Natural killer cell treated with Interleukin-12 subunit alpha and Interleukin-12 subunit beta and Interleukin-15 and Interleukin-18, amount 100 ng/mL, for 72 hours (primary cell): ENCODE data around the gene KRTAP10-6. TPM values are rescaled to one million over a fixed set of nuclear protein-coding genes. Genes with fewer than 3 reads are reported as not detected.
"Not testable (repeated sequence)": the region's sequence is repeated elsewhere in the genome, so short reads cannot be mapped to it uniquely, and the experiment has no call there.

Experiments used
- ATAC-seq, 2 donors: fragments of 150-1000 bp; cut with Tn5 transposase in 1 of 2; sonication (Bioruptor Pico), chemical (Tn5 transposase) in 1 of 2; 2 replicates each; pipeline ENCODE4 v1.10.0; 2021
- DNase-seq: peaks from one replicate; pipeline ENCODE4 v3.0.0; 2022; ENCODE audit warnings: low spot score
- H3K27ac Mint-ChIP-seq, 2 donors: 1 replicate in 1 of 2; 2 replicates in 1 of 2; pipeline ENCODE4 v1.8.0; 2022; ENCODE audit warnings: mixed read lengths in 2 of 2, mild to moderate bottlenecking in 1 of 2, moderate library complexity in 1 of 2
- H3K27me3 Mint-ChIP-seq, 2 donors: 1 replicate in 1 of 2; 2 replicates in 1 of 2; pipeline ENCODE4 v1.8.0; 2022; ENCODE audit warnings: mixed read lengths in 2 of 2
- H3K36me3 Mint-ChIP-seq: one replicate; pipeline ENCODE4 v1.8.0; 2022; ENCODE audit warnings: mixed read lengths
- H3K4me1 Mint-ChIP-seq, 2 donors: 1 replicate in 1 of 2; 2 replicates in 1 of 2; pipeline ENCODE4 v1.8.0; 2022; ENCODE audit warnings: low read depth in 2 of 2, mixed read lengths in 2 of 2, mild to moderate bottlenecking in 1 of 2
- H3K4me3 Mint-ChIP-seq: one replicate; pipeline ENCODE4 v1.8.0; 2022; ENCODE audit warnings: mixed read lengths
- H3K9me3 Mint-ChIP-seq: 2 replicates; pipeline ENCODE4 v1.8.0; 2022; ENCODE audit warnings: mixed read lengths
- total RNA-seq, 2 donors: library from RNA; stranded (reverse); gene quantifications; one replicate each; pipeline ENCODE4 v1.2.3, GENCODE V29; 2022

The KRTAP10-6 gene
- total RNA-seq, 2 donors from 2014 or later: not detected

DNA sequence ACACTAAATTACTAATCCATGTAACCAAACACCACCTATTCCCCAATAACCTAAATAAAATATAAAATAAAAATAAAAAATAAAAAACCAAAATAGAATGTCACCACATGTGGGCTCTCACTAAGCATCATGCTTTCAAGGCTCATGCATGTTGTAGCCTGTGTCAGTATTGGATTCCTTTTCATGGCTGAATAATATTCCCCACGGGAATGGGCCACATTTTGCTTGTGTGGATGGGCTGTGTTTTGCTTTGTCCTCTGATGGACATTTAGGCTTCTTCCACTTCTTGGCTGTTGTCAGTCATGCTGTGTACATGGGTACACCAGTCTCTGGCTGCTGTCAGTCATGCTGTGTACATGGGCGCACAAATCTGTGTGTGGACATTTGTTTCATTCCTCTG lies 3.2 kb downstream of the KRTAP10-6 start:
- DNase-seq: no peak
- H3K36me3 Mint-ChIP-seq: no peaks in the 10 kb centered on the region
- no peak overlapping the region for H3K4me3 Mint-ChIP-seq
- H3K4me1 Mint-ChIP-seq: peaks cover 0 to 7% of the 10 kb centered on the region in 2 donors
- no peak for ATAC-seq
- H3K9me3 Mint-ChIP-seq: no peaks in the 10 kb centered on the region
- no peak overlapping the region for H3K27ac Mint-ChIP-seq
- H3K27me3 Mint-ChIP-seq: peaks cover 36 to 38% of the 10 kb centered on the region in 2 donors

DNA sequence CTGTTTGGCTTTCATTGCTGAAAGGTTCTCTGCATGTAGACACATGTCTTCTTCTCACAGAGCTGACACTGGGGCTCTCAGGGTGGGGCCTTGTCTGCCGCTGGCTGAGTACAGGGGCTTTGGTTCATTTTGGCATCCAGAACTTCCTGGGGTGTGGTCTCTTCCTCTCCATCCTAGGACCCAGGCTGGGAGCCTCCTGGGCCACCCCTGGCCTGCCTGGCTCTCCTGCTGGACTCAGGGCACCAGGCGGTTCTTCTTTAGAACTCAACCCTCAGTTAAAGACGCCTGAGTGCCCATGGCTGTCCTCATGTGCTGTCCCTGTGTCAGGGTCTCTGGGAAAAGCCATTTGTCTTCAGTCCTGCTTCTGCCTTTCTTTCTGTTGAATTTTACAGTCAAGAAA lies 6.4 kb downstream of the KRTAP10-6 start:
- ATAC-seq: no peak
- H3K4me3 Mint-ChIP-seq: no peak overlapping the region
- peaks cover 16% of the 10 kb centered on the region for H3K36me3 Mint-ChIP-seq

DNA sequence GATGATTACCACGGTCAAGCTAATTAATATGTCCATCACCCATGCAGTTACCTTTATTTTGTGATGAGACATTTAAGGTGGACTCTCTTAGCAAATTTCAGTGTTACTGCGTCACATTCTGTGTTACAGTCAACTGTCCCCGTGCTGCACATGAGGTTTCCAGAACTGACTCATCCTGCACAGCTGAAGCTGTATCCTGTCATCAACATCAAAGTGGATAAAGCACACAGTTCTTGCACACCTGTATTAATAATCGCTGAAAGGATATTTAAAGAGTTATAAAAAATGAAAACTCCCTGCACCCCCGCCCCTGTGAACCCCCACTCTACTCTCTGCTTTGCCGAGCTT lies 8.5 kb downstream of the KRTAP10-6 start:
- Mint-ChIP-seq H3K4me1 (no peaks in the 10 kb centered on the region), H3K27me3 (peaks cover 45 to 49% of the 10 kb centered on the region in 2 donors), H3K27ac (no peak overlapping the region), H3K36me3 (peaks cover 23% of the 10 kb centered on the region), H3K9me3 (peaks cover 3% of the 10 kb centered on the region), H3K4me3 (no peak overlapping the region)
- peak in 1 of 2 donors; percentile 58 for ATAC-seq
- no peak for DNase-seq

More for the DNA sequence above, 6.4 kb downstream of the KRTAP10-6 start:
- DNase-seq: no peak
- Mint-ChIP-seq H3K27me3 (peaks cover 45 to 49% of the 10 kb centered on the region in 2 donors), H3K27ac (no peak overlapping the region), H3K4me1 (no peaks in the 10 kb centered on the region), H3K9me3 (peaks cover 3% of the 10 kb centered on the region)

DNA sequence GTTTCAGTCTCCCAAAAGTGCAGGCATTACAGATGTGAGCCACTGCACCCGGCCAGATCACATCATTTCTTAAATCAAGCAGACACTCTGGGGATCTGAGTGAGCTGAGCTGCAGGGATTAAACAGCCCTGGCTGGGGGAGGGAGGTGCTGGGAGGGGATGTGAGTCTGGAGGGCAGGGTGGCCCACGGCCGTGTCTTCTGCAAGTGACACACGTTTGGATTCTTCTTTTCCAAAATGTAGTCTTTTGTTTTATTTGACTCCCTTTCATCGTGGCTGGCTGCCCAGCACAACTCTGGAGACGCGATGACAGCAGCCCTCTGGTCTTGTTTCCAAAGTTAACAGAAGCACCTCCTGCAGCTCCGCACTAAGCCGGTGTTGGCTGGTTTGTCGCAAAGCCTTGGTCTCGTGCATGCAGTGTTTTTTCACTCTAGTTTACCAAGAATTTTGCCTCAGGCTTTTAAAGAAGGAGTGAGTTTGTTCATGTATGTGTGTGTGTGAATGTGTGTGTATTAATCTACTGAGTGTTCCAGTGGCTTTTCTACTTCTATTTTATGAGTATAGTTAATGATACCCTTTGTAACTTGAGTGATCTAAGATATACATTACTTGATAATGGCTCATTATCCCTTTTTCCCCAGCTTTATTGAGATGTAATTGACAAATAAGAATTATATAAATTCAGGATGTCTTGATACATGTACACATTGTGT lies 9.1 kb downstream of the KRTAP10-6 start:
- no peak overlapping the region for H3K4me3 Mint-ChIP-seq

DNA sequence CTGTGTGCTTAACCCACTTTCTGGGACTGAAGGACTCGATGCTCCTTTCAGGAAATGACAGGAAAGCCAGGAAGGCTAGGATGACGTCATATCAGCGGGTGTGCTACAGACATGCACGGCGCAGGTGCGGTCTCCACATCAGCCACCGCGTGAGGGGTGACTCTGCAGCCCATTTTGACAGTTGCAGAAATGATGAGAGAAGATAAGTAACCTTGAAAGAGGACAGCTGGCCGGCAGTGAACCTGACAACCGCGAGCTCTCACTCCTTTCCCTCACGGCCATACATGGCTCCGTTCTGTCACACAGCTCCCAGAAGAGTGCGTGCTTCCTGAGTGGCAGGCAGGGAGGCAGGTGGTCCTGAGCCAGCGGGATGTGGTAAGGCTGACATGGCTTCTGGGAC lies 10.2 kb downstream of the KRTAP10-6 start:
- Mint-ChIP-seq H3K9me3 (peaks cover 3% of the 10 kb centered on the region), H3K27ac (no peak overlapping the region), H3K4me3 (no peak overlapping the region), H3K4me1 (no peaks in the 10 kb centered on the region), H3K36me3 (peaks cover 23% of the 10 kb centered on the region), H3K27me3 (peaks cover 35 to 39% of the 10 kb centered on the region in 2 donors)
- DNase-seq (no peak), ATAC-seq (no peak)

More for the DNA sequence above, 9.1 kb downstream of the KRTAP10-6 start:
- ATAC-seq (no peak), DNase-seq (no peak)
- no peaks in the 10 kb centered on the region for H3K4me1 Mint-ChIP-seq
- H3K27me3 Mint-ChIP-seq: peaks cover 45 to 49% of the 10 kb centered on the region in 2 donors
- H3K9me3 Mint-ChIP-seq: peaks cover 3% of the 10 kb centered on the region
- peaks cover 23% of the 10 kb centered on the region for H3K36me3 Mint-ChIP-seq
- H3K27ac Mint-ChIP-seq: no peak overlapping the region

DNA sequence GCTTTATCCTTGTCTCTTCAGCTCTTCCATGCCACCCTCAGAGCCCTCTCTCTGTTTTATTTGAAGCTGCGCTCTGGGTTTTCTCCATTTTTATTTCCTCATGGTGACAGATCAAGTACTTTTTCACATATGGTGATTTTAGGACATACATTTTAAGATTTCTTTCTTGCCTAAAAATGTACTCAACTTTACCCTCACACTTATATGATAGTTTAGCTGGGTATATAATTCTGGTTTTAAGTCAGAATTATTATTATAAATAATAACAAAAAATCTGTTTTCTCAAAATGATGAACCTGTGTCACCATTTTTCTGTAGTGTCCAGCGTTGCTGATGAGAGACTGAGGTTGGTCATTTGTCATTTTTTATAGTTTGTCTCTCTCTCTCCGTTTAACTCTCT lies 11.1 kb downstream of the KRTAP10-6 start:
- ATAC-seq: no peak
- no peak overlapping the region for H3K27ac Mint-ChIP-seq
- H3K27me3 Mint-ChIP-seq: peaks cover 28 to 30% of the 10 kb centered on the region in 2 donors
- DNase-seq: no peak
- no peaks in the 10 kb centered on the region for H3K4me1 Mint-ChIP-seq
- H3K36me3 Mint-ChIP-seq: peaks cover 23% of the 10 kb centered on the region
- no peak overlapping the region for H3K4me3 Mint-ChIP-seq
- peaks cover 6% of the 10 kb centered on the region for H3K9me3 Mint-ChIP-seq

DNA sequence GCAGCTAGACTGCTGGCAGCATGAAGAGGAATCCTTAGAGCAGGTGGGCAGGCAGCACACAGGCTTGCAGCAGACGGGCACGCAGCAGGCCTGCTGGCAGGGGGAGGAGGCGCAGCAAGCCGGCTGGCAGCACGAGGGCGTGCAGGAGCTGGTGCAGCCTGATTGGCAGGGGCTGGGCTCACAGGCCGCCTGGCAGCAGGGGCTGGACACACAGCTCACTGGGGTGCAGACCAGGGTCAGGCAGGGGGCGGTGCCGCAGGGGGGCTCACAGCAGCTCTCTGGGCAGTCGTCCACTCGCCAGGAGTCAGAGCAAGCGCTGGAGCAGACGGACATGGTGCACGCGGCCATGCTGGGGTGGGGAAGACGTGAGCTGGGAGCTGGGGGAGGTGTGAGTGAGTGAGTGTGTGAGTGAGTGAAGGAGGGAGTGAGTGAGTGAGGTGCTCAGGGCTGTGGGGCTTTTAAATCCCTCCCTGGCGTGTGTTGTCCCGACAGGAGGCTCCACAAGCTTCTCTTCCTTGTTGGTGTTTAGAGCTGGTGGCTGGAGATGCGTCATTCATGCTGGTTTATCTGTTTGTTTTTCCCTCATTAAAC lies 12.0 kb downstream of the KRTAP10-6 start, which contains the start of gene KRTAP10-5:
KRTAP10-5 (minus strand) TSS at position 374 of the 591 bp plus-strand sequence; CDS start at position 348, 26 bp downstream.
- Mint-ChIP-seq H3K36me3 (peaks cover 23% of the 10 kb centered on the region), H3K27me3 (peaks cover 28 to 29% of the 10 kb centered on the region in 2 donors)
- not testable (repeated sequence) for H3K27ac Mint-ChIP-seq, H3K9me3 Mint-ChIP-seq, H3K4me1 Mint-ChIP-seq, DNase-seq, H3K4me3 Mint-ChIP-seq, ATAC-seq

DNA sequence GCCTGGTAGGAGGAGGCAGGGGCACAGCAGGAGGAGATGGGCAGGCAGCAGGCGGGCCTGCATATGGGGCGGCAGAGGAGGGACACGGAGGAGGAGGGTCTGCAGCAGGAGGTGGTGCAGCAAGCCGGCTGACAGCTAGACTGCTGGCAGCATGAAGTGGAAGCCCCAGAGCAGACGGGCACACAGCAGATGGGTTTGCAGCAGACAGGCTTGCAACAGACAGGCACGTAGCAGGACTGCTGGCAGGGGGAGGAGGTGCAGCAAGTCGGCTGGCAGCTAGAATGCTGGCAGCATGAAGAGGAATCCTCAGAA lies 12.5 kb downstream of the KRTAP10-6 start:
- DNase-seq: no peak
- Mint-ChIP-seq H3K4me3 (no peak overlapping the region), H3K4me1 (peaks cover 0 to 2% of the 10 kb centered on the region in 2 donors), H3K27me3 (peaks cover 27 to 31% of the 10 kb centered on the region in 2 donors), H3K36me3 (peaks cover 23% of the 10 kb centered on the region), H3K27ac (no peak overlapping the region), H3K9me3 (peaks cover 6% of the 10 kb centered on the region)
- no peak for ATAC-seq

DNA sequence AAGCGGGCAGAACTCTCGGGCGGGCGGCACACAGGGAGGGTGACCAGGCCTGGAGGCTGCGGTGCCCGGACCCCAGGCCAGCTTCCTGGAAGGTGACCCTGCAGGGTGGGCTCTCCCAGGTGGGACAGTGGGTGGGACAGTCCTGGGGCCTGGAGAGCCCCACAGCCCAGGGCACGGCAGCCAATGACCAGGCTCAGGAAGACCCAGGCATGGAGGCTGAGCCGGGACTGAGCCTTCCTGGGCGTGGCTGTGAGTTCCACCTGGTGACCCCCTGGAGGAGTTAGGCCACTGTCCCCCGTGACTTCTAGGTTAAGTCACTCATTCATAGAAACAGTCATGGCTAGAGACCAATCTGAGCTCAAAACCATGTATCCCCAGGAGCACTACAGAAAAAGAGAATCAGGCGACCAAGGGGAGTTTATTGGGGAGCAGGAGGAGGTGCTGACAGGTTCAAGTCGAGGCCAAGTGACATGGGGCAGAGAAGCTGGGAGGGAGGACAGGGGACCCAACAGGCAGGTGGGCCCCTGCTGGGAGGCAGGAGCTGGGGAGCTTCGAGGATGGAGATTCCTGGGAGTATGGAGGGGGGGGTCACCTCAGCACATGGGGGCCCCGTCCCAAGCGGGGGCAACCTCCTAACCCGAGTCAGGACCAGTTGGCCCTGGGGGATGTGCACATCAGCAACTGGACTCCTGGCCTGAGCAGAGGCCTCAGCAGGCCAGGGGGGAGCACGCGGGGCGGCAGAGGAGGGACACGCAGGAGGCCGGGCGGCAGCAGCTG lies 13.1 kb downstream of the KRTAP10-6 start:
- Mint-ChIP-seq H3K9me3 (peaks cover 6% of the 10 kb centered on the region), H3K36me3 (peaks cover 23% of the 10 kb centered on the region), H3K4me1 (peaks cover 0 to 2% of the 10 kb centered on the region in 2 donors), H3K4me3 (no peak overlapping the region), H3K27ac (no peak overlapping the region), H3K27me3 (peaks cover 24 to 29% of the 10 kb centered on the region in 2 donors)
- ATAC-seq (no peak), DNase-seq (no peak)

DNA sequence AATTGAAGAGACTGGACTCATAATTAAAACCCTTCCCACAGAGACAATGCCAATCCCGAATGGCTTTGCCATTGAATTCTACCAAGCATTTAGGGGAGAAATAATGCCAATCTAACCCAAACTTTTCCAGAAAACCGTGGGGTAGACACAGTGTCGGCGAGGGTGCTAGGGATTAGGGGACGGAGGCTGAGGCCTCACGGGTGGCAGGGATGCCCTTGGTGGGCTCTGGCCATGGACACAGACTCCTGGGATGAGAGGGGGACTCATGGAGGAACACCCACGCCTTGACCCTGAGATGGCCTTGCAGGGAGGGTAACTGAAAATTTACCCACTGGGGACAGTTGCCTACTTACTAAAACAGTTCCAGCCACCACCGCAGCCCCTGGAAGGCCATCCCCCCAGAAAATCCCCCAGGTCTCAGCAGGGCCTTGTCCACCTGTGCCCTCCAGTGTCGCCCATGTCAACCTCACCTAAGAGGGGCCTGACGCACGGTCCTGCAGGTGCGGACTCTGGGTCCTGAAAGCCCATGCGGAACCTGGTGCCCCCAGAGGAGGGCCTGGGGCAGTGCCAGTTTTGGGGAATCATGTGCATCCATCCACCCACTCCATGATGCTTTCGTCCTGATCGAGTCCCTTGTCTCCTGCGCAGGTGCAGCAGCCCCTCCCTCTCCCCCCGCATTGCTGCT lies 13.8 kb downstream of the KRTAP10-6 start:
- Mint-ChIP-seq H3K4me3 (no peak overlapping the region), H3K4me1 (peaks cover 0 to 2% of the 10 kb centered on the region in 2 donors), H3K9me3 (peaks cover 6% of the 10 kb centered on the region), H3K36me3 (peaks cover 23% of the 10 kb centered on the region), H3K27ac (no peak overlapping the region), H3K27me3 (peaks cover 21 to 22% of the 10 kb centered on the region in 2 donors)
- DNase-seq (no peak), ATAC-seq (no peak)

DNA sequence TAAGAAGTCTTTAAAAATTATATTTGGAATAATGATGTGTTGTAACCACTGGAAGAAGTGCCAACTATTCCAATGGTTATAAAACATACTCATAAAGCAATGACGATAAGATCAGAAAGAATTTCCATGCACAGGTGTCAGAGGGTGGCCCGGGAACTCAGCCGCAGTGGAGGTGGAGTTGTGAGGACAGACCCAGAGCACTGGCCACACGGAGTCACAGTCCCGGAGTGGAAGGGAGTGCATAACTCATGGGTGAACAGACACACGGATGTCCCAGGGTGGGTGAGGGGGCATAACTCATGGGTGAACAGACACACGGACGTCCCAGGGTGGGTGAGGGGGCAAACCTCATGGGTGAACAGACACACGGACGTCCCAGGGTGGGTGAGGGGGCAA lies 16.3 kb downstream of the KRTAP10-6 start:
- H3K27me3 Mint-ChIP-seq: peaks cover 23 to 32% of the 10 kb centered on the region in 2 donors
- no peak for ATAC-seq
- H3K9me3 Mint-ChIP-seq: peaks cover 3% of the 10 kb centered on the region
- no peak for DNase-seq
- no peak overlapping the region for H3K4me3 Mint-ChIP-seq
- no peak overlapping the region for H3K27ac Mint-ChIP-seq
- peaks cover 8% of the 10 kb centered on the region for H3K36me3 Mint-ChIP-seq
- H3K4me1 Mint-ChIP-seq: peaks cover 0 to 2% of the 10 kb centered on the region in 2 donors

DNA sequence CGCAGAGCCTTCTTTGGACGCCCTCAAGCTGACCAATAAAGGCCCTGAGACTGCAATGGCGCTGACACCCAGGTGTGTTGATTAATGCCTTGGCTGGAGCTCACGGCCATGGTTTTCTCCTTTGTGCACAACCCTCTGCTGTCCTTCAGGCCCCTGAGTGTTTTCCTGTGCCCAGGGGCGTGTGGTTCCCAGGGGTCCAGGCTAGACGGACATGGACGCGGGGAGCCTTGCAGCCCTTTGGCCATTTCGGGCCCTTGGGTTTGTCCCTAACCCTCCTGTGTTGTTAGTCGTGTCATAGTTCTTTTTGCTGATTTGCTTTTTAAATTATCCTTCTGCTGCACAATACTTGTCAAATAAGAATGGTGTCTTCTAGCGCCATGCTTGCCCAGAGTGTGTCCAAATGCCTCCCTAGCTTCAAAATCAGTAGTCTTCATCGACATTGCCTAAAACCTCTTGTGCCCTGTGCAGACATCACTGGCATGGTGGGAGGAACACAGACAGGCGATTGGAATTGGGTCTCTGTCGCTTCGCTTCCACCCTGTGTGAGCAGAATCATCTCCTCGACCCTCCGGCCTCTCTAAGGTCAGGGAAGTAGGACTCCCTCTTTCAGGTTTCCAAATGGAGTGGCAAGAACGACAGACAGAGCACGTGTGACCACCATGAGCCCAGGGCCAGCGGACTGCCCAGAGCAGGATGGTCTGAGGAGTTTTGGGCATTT lies 16.8 kb downstream of the KRTAP10-6 start:
- H3K4me1 Mint-ChIP-seq: peaks cover 0 to 2% of the 10 kb centered on the region in 2 donors
- no peak for DNase-seq
- no peak for ATAC-seq
- peaks cover 23 to 32% of the 10 kb centered on the region in 2 donors for H3K27me3 Mint-ChIP-seq
- H3K36me3 Mint-ChIP-seq: peaks cover 6% of the 10 kb centered on the region
- H3K9me3 Mint-ChIP-seq: peaks cover 3% of the 10 kb centered on the region
- H3K4me3 Mint-ChIP-seq: no peak overlapping the region
- no peak overlapping the region for H3K27ac Mint-ChIP-seq
